HUDEP-2 (cell line): Measurements from ENCODE around the gene UQCC2.
A peak's percentile ranks its signal among the peaks of the same experiment; 100 is the strongest.

Source experiments
- DNase-seq, 76 experiments: peaks; one replicate each; lab custom pipeline; 2025; ENCODE audit not compliant: unreplicated experiment in 76 of 76; lab: John Stamatoyannopoulos, UW

Gene UQCC2

GRCh38 chr6:33692760-33693158, 18.7 kb downstream of the UQCC2 start:
- no peak for DNase-seq

- DNase-seq, result no peak
These were observed 19.3 kb downstream of the UQCC2 start for GRCh38 chr6:33692078-33692759.

- DNase-seq, result no peak
These were observed 19.9 kb downstream of the UQCC2 start for GRCh38 chr6:33691456-33692077.

- DNase-seq, result no peak
These were observed 20.7 kb downstream of the UQCC2 start for GRCh38 chr6:33690766-33691165.

- DNase-seq, result no peak
These were observed 21.6 kb downstream of the UQCC2 start for GRCh38 chr6:33689879-33690278.

- DNase-seq, result no peak
These were observed 22.4 kb downstream of the UQCC2 start for GRCh38 chr6:33689148-33689494.

GRCh38 chr6:33688451-33689147, 22.9 kb downstream of the UQCC2 start:
- no peak for DNase-seq

- no peak for DNase-seq
These were observed 23.5 kb downstream of the UQCC2 start for GRCh38 chr6:33688006-33688405.

- DNase-seq, result no peak
These were observed 24.2 kb downstream of the UQCC2 start for GRCh38 chr6:33686981-33687975.

GRCh38 chr6:33686225-33686924, 25.1 kb downstream of the UQCC2 start:
- DNase-seq, result no peak

- no peak for DNase-seq
These were observed 25.9 kb downstream of the UQCC2 start for GRCh38 chr6:33685411-33686224.

- no peak for DNase-seq
These were observed 26.5 kb downstream of the UQCC2 start for GRCh38 chr6:33684983-33685382.

- no peak for DNase-seq
These were observed 27.0 kb downstream of the UQCC2 start for GRCh38 chr6:33684428-33684896.

- peak in 4 of 76 experiments; percentile 3 to 20 (median 13) for DNase-seq
These were observed 27.7 kb downstream of the UQCC2 start for GRCh38 chr6:33683576-33684427.

GRCh38 chr6:33683051-33683571, 28.4 kb downstream of the UQCC2 start:
- no peak for DNase-seq

GRCh38 chr6:33682341-33682740, 29.2 kb downstream of the UQCC2 start:
- DNase-seq, result no peak

GRCh38 chr6:33679761-33680160, 31.7 kb downstream of the UQCC2 start:
- no peak for DNase-seq

GRCh38 chr6:33678932-33679490, 32.5 kb downstream of the UQCC2 start:
- no peak for DNase-seq
